ENCODE data around the gene EDIL3.

DNA sequence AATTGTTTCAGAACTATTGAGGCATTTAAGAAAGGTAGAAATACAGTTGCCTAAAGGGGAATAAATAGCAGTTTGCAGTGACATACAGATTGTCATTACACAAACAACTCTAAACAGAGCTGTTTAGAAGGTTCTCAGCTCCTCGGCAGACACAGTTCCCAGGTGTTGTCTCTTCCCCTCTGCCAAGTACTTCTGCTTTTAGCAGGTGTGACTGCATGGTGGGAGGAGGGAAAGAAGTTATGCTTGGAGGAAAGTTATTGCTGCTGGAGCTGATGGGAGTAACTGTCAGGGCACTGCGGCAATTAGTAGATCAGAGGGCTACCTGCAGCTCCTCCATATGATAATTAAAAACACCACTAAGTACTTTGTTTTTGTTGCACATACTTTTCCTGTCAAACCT is 14.5 kb downstream of the EDIL3 start:
- TF ChIP-seq POLR2AphosphoS5 (IDR thresholded peaks at IDR 0.05; ENCODE audit: low read depth, low read length): no peak
- TF ChIP-seq, protein P1, sequence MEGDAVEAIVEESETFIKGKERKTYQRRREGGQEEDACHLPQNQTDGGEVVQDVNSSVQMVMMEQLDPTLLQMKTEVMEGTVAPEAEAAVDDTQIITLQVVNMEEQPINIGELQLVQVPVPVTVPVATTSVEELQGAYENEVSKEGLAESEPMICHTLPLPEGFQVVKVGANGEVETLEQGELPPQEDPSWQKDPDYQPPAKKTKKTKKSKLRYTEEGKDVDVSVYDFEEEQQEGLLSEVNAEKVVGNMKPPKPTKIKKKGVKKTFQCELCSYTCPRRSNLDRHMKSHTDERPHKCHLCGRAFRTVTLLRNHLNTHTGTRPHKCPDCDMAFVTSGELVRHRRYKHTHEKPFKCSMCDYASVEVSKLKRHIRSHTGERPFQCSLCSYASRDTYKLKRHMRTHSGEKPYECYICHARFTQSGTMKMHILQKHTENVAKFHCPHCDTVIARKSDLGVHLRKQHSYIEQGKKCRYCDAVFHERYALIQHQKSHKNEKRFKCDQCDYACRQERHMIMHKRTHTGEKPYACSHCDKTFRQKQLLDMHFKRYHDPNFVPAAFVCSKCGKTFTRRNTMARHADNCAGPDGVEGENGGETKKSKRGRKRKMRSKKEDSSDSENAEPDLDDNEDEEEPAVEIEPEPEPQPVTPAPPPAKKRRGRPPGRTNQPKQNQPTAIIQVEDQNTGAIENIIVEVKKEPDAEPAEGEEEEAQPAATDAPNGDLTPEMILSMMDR (IDR thresholded peaks at IDR 0.05): no peak
- TF ChIP-seq, protein P2, sequence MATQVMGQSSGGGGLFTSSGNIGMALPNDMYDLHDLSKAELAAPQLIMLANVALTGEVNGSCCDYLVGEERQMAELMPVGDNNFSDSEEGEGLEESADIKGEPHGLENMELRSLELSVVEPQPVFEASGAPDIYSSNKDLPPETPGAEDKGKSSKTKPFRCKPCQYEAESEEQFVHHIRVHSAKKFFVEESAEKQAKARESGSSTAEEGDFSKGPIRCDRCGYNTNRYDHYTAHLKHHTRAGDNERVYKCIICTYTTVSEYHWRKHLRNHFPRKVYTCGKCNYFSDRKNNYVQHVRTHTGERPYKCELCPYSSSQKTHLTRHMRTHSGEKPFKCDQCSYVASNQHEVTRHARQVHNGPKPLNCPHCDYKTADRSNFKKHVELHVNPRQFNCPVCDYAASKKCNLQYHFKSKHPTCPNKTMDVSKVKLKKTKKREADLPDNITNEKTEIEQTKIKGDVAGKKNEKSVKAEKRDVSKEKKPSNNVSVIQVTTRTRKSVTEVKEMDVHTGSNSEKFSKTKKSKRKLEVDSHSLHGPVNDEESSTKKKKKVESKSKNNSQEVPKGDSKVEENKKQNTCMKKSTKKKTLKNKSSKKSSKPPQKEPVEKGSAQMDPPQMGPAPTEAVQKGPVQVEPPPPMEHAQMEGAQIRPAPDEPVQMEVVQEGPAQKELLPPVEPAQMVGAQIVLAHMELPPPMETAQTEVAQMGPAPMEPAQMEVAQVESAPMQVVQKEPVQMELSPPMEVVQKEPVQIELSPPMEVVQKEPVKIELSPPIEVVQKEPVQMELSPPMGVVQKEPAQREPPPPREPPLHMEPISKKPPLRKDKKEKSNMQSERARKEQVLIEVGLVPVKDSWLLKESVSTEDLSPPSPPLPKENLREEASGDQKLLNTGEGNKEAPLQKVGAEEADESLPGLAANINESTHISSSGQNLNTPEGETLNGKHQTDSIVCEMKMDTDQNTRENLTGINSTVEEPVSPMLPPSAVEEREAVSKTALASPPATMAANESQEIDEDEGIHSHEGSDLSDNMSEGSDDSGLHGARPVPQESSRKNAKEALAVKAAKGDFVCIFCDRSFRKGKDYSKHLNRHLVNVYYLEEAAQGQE (IDR thresholded peaks at IDR 0.05; ENCODE audit: insufficient read depth in 1 of 2, low read depth in 2 of 2, low read length in 1 of 2): no peak
